ENCODE data around the gene PPP3CB.

DNA sequence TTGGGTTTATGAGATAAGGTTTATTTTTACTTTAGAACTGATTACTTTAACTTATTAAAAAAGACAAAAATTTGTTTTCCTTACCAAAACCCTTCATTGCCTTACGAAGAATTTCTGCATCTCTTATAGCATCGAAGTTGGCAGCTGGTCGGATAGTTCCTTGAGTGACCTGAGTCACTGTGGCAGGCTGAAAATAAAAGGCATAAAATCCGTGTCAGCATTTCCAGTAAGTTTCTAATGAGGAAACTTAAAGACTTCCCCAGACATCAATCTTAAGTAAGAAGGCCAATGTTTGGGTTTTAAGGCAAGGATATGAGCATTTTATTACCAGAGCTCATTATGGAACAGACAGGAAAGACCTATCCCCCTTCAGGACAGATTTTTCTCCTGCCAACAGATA, 107.6 kb downstream of the PPP3CB start:
- TF ChIP-seq, protein P1, sequence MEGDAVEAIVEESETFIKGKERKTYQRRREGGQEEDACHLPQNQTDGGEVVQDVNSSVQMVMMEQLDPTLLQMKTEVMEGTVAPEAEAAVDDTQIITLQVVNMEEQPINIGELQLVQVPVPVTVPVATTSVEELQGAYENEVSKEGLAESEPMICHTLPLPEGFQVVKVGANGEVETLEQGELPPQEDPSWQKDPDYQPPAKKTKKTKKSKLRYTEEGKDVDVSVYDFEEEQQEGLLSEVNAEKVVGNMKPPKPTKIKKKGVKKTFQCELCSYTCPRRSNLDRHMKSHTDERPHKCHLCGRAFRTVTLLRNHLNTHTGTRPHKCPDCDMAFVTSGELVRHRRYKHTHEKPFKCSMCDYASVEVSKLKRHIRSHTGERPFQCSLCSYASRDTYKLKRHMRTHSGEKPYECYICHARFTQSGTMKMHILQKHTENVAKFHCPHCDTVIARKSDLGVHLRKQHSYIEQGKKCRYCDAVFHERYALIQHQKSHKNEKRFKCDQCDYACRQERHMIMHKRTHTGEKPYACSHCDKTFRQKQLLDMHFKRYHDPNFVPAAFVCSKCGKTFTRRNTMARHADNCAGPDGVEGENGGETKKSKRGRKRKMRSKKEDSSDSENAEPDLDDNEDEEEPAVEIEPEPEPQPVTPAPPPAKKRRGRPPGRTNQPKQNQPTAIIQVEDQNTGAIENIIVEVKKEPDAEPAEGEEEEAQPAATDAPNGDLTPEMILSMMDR (IDR thresholded peaks at IDR 0.05 in 8 of 11, conservative IDR thresholded peaks at IDR 0.05 in 3 of 11) = no peak
- TF ChIP-seq POLR2A (IDR thresholded peaks at IDR 0.05) = no peak

Data from spleen (tissue), 7 donors.